K562 (cell line): ENCODE data around the gene HELZ. TPM values are rescaled to one million over a fixed set of nuclear protein-coding genes. Genes with fewer than 3 reads are reported as not detected.

Experiments used
- ATAC-seq: fragments of 200-7000 bp; cut with Tn5 transposase; 3 replicates; pipeline ENCODE4 v1.9.1; 2020; ENCODE audit warnings: moderate library complexity
- BruUV-seq: library from RNA; stranded (reverse); fragments of 400-500 nt; replicated peaks from 2 replicates; lab custom pipeline; 2021; lab: Mats Ljungman, UMichigan
- CTCF ChIA-PET: fragments of 300-600 bp; formaldehyde crosslinking; extraction: SDS; loops from one replicate; lab custom pipeline; 2021; ENCODE audit warnings: low intra/inter-chr PET ratio; lab: Yijun Ruan, JAX
- POLR2A ChIA-PET: fragments of 300-600, 350-650 bp; sonication (Branson Sonifier 250); formaldehyde crosslinking; extraction: SDS; loops from one replicate; lab custom pipeline; 2021; ENCODE audit warnings: antibody characterized with exemption, inconsistent platforms; lab: Yijun Ruan, JAX
- DNase-seq, 4 experiments: peaks; one replicate each; pipeline versions ENCODE4 v3.0.0 to v3.0.0-alpha.2; 2011 to 2018; ENCODE audit warnings: low spot score in 3 of 4, mixed read lengths in 3 of 4; ENCODE audit errors: extremely low read depth in 1 of 4
- FAIRE-seq: peaks from 2 replicates; lab custom pipeline; 2011; peaks lifted over from hg19 to GRCh38; lab: Jason Lieb, UNC
- H2AFZ ChIP-seq: 2 replicates; pipeline ENCODE4 v1.6.0; 2011; ENCODE audit warnings: low read depth, low read length, control low read depth, inconsistent platforms
- H3K27ac ChIP-seq: fragments of 200-600 bp; 3 replicates; pipeline ENCODE4 v1.8.0; 2011; ENCODE audit warnings: low read depth, mild to moderate bottlenecking, control low read depth, inconsistent platforms, low read length, moderate library complexity, mixed read lengths; ENCODE audit errors: extremely low read depth
- H3K27me3 ChIP-seq, 2 experiments: fragments of 300-600 bp in 1 of 2; 2 replicates in 1 of 2; 3 replicates in 1 of 2; pipeline versions ENCODE4 v1.6.0 to v1.8.0; 2011; ENCODE audit warnings: inconsistent platforms in 2 of 2, low read length in 2 of 2, mild to moderate bottlenecking in 1 of 2, mixed read lengths in 1 of 2, moderate library complexity in 1 of 2; ENCODE audit not compliant: control insufficient read depth in 2 of 2, insufficient read depth in 2 of 2
- H3K36me3 ChIP-seq: fragments of 300-600 bp; 3 replicates; pipeline ENCODE4 v1.8.0; 2011; ENCODE audit warnings: mild to moderate bottlenecking, low read length, inconsistent platforms; ENCODE audit not compliant: control insufficient read depth, insufficient read depth
- H3K4me1 ChIP-seq, 2 experiments: fragments of 200-600 bp in 1 of 2; replicated peaks in 1 of 2; 2 replicates in 1 of 2; 3 replicates in 1 of 2; pipeline versions ENCODE4 v1.5.1 to v1.8.0; 2011; ENCODE audit warnings: inconsistent platforms in 2 of 2, low read length in 2 of 2, mild to moderate bottlenecking in 1 of 2, mixed read lengths in 1 of 2, moderate library complexity in 1 of 2; ENCODE audit not compliant: control insufficient read depth in 2 of 2, insufficient read depth in 2 of 2
- H3K4me2 ChIP-seq: 2 replicates; pipeline ENCODE4 v1.6.1; 2011; ENCODE audit warnings: low read length, control low read depth, inconsistent platforms, mixed read lengths; ENCODE audit not compliant: insufficient read depth
- H3K4me3 ChIP-seq: fragments of 200-600 bp; sonication (generic), shearing (Covaris generic); 2 replicates; pipeline ENCODE4 v1.5.1; 2016; ENCODE audit warnings: control low read depth, inconsistent platforms
- H3K79me2 ChIP-seq: fragments of 200-600 bp; 3 replicates; pipeline ENCODE4 v1.8.0; 2011; ENCODE audit warnings: low read length, inconsistent platforms; ENCODE audit not compliant: control insufficient read depth, insufficient read depth
- H3K9ac ChIP-seq, 2 experiments: 2 replicates each; pipeline versions ENCODE4 v1.6.0 to v1.6.1; 2011; ENCODE audit warnings: low read depth in 2 of 2, low read length in 2 of 2, control low read depth in 1 of 2, inconsistent platforms in 1 of 2, mild to moderate bottlenecking in 1 of 2, mixed read lengths in 1 of 2; ENCODE audit not compliant: insufficient read depth in 1 of 2
- H3K9me1 ChIP-seq: one replicate; pipeline ENCODE4 v1.6.0; 2011; ENCODE audit warnings: inconsistent platforms, mild to moderate bottlenecking, low read length, moderate library complexity; ENCODE audit not compliant: control insufficient read depth, insufficient read depth
- H3K9me3 ChIP-seq: replicated peaks from 2 replicates; pipeline ENCODE4 v1.5.1; 2011; ENCODE audit warnings: low read depth, low read length, inconsistent platforms; ENCODE audit not compliant: control insufficient read depth, insufficient read depth
- H4K20me1 ChIP-seq: replicated peaks from 2 replicates; pipeline ENCODE4 v1.6.1; 2011; ENCODE audit warnings: low read length, inconsistent platforms, mixed read lengths; ENCODE audit not compliant: control insufficient read depth, insufficient read depth
- ATF6 ChIP-seq: sonication (generic); formaldehyde crosslinking; IDR thresholded peaks from 2 replicates; pipeline ENCODE4 v1.4.0; 2020; ENCODE audit warnings: mild to moderate bottlenecking, missing genetic modification reagents
- ATF7 ChIP-seq: fragments of 450-650 bp; IDR thresholded peaks from 2 replicates; pipeline ENCODE4 v1.7.1; 2014; ENCODE audit warnings: mild to moderate bottlenecking, moderate library complexity
- MBD2 ChIP-seq: sonication (generic); IDR thresholded peaks from 2 replicates; pipeline ENCODE4 v1.6.1; 2016; ENCODE audit warnings: low read depth, borderline replicate concordance
- NFYB ChIP-seq: IDR thresholded peaks from 2 replicates; pipeline ENCODE4 v1.6.1; 2011; ENCODE audit warnings: mild to moderate bottlenecking, moderate library complexity; ENCODE audit not compliant: insufficient read length; ENCODE audit errors: extremely low read depth
- POU5F1 ChIP-seq: fragments of 150-350 bp; IDR thresholded peaks from 2 replicates; pipeline ENCODE4 v1.6.1; 2014; ENCODE audit warnings: borderline replicate concordance, low read length, low read depth, mild to moderate bottlenecking; ENCODE audit not compliant: partially characterized antibody
- THRAP3 ChIP-seq: fragments of 450-650 bp; IDR thresholded peaks from 2 replicates; pipeline ENCODE4 v1.6.1; 2016; ENCODE audit warnings: mild to moderate bottlenecking, inconsistent platforms, borderline replicate concordance
- ZNF224 ChIP-seq: sonication (generic); formaldehyde crosslinking; IDR thresholded peaks from 2 replicates; pipeline ENCODE4 v1.8.0; 2022; ENCODE audit warnings: mild to moderate bottlenecking, missing genetic modification reagents
- ZNF518B ChIP-seq: fragments of 250-450 bp; sonication (Bioruptor Pico); IDR thresholded peaks from 2 replicates; pipeline ENCODE4 v1.5.0; 2021; ENCODE audit warnings: mild to moderate bottlenecking, moderate library complexity
- WGBS: fragments of 100-300 bp; shearing (Covaris generic); methylation state at CpG from one replicate; pipeline ENCODE4 v1.1.6; 2016; ENCODE audit warnings: low coverage, mixed read lengths; ENCODE audit not compliant: insufficient coverage; ENCODE audit errors: missing lambda C conversion rate; 5-methylcytosine and 5-hydroxymethylcytosine counted together
- in situ Hi-C: fragments of 300-500 bp; cut with MboI; formaldehyde crosslinking; loops from 4 replicates; pipeline ENCODE4 v1.15.0; 2018; ENCODE audit warnings: inconsistent platforms, mixed read lengths
- intact Hi-C: fragments of 100-400 bp; cut with micrococcal nuclease; formaldehyde crosslinking; loops from 2 replicates; pipeline ENCODE4 v1.14.2; 2022
- polyA plus RNA-seq, 8 experiments: library from polyadenylated mRNA; depleted of rRNA in 4 of 8; stranded (reverse) in 5 of 8; unstranded in 3 of 8; fragments of >200 nt; fragmentation: Nextera tagmentation in 2 of 8; fragmentation: Illumina TruSeq in 1 of 8; extraction: Ambion mirVana in 2 of 8; extraction: Trizol in 1 of 8; gene quantifications; 2 replicates each; pipeline versions ENCODE4 v1.2.1 to v1.2.3, GENCODE V29; 2011 to 2014; ENCODE audit warnings: inconsistent platforms in 1 of 8, missing spikeins in 1 of 8
- total RNA-seq, 7 experiments: library from RNA; depleted of rRNA in 6 of 7; stranded (reverse); fragments of >200 nt in 6 of 7; fragmentation: Illumina TruSeq in 2 of 7; extraction: Trizol in 2 of 7; gene quantifications; 2 replicates each; pipeline versions ENCODE4 v1.2.1 to v1.2.3, GENCODE V29; 2011 to 2021; ENCODE audit warnings: low replicate concordance in 1 of 7

The HELZ gene
- total and polyA plus RNA-seq, 9 of the 15 experiments (the other 6 are each of a cell fraction or from before 2014, with no cell fraction given) = 5.2 to 39.8 (median 17.3) TPM

DNA sequence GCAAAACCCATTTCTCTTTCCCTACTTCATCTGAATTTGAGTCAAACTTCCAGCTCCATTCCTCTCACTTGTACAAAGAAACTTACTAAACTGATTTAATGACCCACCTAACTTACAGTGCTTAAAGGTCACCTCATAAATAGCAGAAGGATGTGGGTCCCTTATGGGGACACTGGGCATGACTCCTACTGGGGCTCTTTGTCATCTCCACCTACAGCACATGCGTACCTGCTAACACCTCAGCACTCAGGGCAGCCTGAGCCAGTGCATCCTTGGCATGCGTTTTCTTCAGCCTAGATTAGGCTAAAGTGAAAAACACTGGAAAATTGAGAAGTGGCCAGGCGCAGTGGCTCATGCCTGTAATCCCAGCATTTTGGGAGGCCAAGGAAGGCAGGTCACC lies 63.2 kb downstream of the HELZ start:
- ChIA-PET POLR2A (interaction anchor here (1.0 kb wide), 1 partner anchor 21 kb away, joined by 3 read pairs; no protein-coding TSS in a partner anchor), CTCF (no interaction called here)
- H3K4me3 ChIP-seq = no peak overlapping the region
- no peaks in the 10 kb centered on the region for H3K27me3 ChIP-seq
- BruUV-seq = no TSS peak
- intact Hi-C loops (no loop called here), in situ Hi-C loops (no loop called here)
- no peak overlapping the region for H3K27ac ChIP-seq
- H4K20me1 ChIP-seq = no peaks in the 10 kb centered on the region
- no peak overlapping the region for H3K4me2 ChIP-seq
- ATAC-seq (no peak), DNase-seq (no peak), FAIRE-seq (no peak)
- H3K9me3 ChIP-seq = no peaks in the 10 kb centered on the region
- no peaks in the 10 kb centered on the region for H3K79me2 ChIP-seq
- 100% methylated on average over 3 of the region's 3 CpGs for WGBS
- no peak overlapping the region for H2AFZ ChIP-seq
- no peak for TF ChIP-seq ZNF518B
- TF ChIP-seq ATF7 = no peak
- no peak for TF ChIP-seq THRAP3
- TF ChIP-seq ATF6 = no peak
- TF ChIP-seq NFYB = no peak
- TF ChIP-seq MBD2 = no peak
- no peak for TF ChIP-seq POU5F1
- no peak for TF ChIP-seq ZNF224 (CRISPR knock-in tag)
- peaks cover 25% of the 10 kb centered on the region; the same call in 2 of the 3 replicates for H3K36me3 ChIP-seq
- no peak overlapping the region for H3K9ac ChIP-seq
- no peaks in the 10 kb centered on the region for H3K4me1 ChIP-seq
- H3K9me1 ChIP-seq = no peaks in the 10 kb centered on the region
